ENCODE measurements around the gene KRT80. TPM values are rescaled to one million over a fixed set of nuclear protein-coding genes. Genes with fewer than 3 reads are reported as not detected.

KRT80 gene
- total RNA-seq, 1 donor: under 0.01 TPM

DNA sequence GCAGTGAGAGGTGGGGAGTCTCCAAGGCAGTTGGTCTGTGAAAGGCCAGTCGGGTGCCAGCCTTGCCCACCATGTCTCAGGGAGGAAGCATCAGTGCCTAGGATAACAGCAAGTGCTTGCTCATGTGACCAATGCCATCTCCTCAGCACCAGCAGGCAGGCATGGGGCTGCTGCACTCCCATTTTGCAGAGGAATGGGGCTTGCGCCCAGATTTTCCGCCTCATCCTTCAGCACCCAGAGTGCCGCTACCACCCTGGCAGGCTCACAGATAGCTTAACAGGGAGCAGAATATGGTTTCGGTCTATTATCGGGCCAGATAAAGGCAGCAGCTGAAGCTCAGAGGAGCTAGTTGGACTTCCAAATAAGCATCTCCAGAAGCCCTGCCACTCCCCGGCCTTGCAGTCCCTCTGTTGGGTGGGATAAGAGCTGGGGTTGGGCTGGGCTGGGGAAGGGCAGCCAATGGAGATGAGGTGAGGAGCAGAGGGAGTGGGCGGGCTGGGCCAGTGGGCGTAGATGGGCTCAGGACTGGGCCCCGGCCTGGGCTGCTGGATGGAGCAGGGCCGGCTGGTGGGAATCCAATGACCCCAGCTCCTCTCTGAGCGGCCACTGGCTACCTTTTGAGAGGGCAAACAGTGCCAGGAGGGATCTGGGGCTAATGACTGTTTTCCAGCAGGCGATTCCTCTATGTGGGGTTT is 8.4 kb upstream of the KRT80 start:
- DNase-seq (ENCODE audit: low read depth in 2 of 3, low spot score in 2 of 3): no peak

GRCh38 chr12:52199294-52199919 is 7.6 kb upstream of the KRT80 start:
- no peak for DNase-seq (ENCODE audit: low read depth in 2 of 3, low spot score in 2 of 3)

GRCh38 chr12:52198454-52199215 is 6.8 kb upstream of the KRT80 start:
- peak in 1 of 3 donors; percentile 61 for DNase-seq (ENCODE audit: low read depth in 2 of 3, low spot score in 2 of 3)

GRCh38 chr12:52197371-52198231 is 5.8 kb upstream of the KRT80 start:
- DNase-seq (ENCODE audit: low read depth in 2 of 3, low spot score in 2 of 3): peak in 2 of 3 donors; percentile 26 to 28

- no peak for DNase-seq (ENCODE audit: low read depth in 2 of 3, low spot score in 2 of 3)
Measured at GRCh38 chr12:52195065-52195730, 3.4 kb upstream of the KRT80 start.

GRCh38 chr12:52193991-52194390 is 2.2 kb upstream of the KRT80 start:
- DNase-seq (ENCODE audit: low read depth in 2 of 3, low spot score in 2 of 3): peak in 2 of 3 donors; percentile 45 to 66

DNA sequence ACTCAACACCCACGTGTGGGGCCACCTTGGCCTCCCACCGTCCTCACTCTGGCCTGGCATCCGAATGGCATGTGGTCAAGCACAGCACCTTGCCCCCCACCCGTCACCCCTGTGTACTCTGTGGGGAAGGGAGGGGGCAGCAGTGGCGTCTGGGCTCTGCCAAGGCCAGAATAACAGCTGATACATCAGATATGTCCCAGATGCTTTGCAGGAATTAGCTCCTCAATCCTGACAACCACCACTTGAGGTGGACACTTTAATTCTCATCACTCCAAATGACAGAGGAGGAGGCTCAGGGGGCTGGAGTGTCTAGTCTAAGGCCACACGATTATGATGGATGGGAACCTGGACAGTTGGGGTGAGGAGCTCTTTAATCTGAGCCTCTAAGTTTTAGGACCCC is 1.7 kb upstream of the KRT80 start:
- DNase-seq (ENCODE audit: low read depth in 2 of 3, low spot score in 2 of 3): no peak

DNA sequence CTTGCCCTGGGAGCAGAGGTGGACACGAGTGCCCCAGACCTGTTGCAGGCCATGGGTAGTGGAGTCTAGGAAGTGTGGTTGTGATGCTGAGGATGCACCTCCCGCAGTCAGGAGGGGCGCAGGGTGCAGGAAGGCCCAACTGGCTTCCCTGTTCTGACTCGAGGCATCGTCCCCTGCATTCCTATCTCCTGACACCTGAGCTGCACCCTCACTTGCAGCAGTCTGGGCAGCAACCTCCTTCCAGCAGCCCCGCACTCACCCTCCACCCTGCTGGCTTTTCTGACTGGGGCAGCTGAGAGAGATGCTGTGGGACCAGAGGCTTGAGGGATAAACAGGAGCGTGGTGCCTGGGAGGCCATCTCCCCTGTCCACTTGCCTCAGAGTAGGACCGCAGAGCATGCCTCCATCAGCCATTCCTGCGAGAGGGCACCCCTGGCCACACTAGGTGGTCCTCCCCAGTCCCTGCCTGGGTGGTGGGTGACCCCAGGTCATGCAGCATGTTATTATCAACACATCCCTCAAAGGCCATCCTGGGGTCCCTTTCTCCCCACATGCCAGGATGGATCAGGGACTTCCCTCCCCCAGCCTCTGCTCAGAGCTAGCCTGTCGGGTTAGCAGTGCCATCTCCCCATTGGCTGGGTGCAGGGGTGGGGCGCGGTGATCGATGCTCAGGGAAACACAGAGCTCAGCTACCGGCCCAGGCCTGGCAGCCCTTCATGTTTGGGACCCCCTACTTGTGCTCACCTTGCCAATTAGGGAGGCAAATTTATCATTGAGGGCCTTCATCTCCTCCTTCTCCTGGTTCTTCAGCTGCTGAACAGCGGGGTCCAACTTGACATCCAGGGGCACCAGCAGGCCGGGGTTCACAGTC is 719 bp downstream of the KRT80 start:
- no peak for DNase-seq (ENCODE audit: low read depth in 2 of 3, low spot score in 2 of 3)

DNA sequence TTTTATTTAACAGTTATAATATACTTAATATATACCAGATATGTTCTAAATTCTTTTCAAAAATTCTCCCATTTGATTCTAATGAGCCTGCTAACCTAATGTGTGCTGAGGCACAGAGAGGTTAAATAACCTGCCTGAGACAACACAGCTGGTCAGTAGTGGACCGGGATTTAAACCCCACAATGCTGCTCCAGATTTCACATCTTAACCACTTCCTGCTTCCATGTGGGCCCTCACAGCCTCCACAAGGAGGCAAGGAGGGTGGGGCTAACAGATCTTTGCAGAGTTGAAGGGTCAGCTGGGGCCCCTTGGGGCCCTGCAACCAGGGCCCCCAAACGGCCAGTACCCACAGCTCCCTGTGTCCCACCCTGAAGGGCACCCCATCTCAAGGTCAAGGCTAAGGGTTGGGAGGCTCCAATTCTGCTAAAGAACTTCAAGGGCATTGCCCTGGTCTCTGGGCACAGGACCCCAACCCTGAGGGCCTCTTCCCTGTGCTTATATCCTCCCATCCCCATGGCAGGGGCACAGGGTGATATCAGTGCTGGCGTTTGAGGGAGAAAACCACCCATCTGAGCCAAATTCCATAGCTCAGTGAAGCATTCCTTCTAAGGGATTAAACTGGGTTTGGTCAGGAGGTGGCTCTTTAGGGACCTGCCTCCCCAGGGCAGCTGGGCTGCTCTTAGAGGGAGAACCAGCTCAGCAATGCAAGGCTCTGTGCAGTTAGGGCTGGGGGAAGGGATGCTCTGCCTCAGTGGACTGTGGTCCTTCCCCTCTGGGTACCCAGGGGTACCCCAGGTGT is 2.2 kb downstream of the KRT80 start:
- no peak for DNase-seq (ENCODE audit: low read depth in 2 of 3, low spot score in 2 of 3)

DNA sequence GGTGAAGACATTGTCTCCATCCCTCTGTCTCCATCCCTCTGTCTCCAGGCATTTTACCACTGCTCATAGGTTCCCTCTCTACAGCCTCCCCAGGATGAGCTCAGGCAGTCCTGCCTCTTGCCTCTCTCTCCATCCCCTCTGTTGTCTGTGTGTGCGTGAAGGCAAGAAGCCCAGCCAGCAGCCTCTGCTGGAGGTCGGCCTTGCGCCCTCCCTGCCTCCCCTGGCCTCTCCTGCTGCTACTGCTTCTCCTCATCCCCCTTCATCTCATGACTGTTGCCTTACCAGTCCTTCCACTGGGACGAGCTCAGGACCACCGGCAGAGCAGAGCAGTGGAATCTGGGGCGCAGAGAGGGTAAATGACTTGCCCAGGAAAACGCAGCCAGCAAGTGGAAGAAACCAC is 3.2 kb downstream of the KRT80 start:
- DNase-seq (ENCODE audit: low read depth in 2 of 3, low spot score in 2 of 3): no peak

DNA sequence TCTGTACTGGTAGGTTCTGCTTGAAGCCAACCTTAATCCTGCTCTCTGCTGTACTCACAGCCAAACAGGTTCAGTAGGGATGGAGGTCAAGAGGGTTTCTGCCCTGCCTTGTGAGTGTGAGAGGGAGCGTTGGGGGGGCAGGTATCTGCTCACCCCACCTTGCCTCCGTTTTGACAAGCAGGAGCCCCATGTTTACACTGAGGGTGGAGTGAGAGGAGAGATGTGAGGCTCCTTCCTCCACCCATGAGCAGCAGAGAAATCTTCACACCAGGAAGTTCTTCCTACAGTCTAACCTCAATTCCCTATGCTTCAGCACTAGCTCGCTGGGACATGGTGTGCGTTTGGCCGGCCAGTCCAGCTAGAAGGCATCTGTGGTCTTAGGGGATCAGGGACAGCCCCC is 4.2 kb downstream of the KRT80 start:
- DNase-seq (ENCODE audit: low read depth in 2 of 3, low spot score in 2 of 3): no peak

- DNase-seq (ENCODE audit: low read depth in 2 of 3, low spot score in 2 of 3): no peak
Measured at GRCh38 chr12:52187206-52187605, 4.6 kb downstream of the KRT80 start.

GRCh38 chr12:52186118-52186840 is 5.5 kb downstream of the KRT80 start:
- no peak for DNase-seq (ENCODE audit: low read depth in 2 of 3, low spot score in 2 of 3)

GRCh38 chr12:52185400-52185967 is 6.3 kb downstream of the KRT80 start:
- DNase-seq (ENCODE audit: low read depth in 2 of 3, low spot score in 2 of 3): no peak

- peak in 1 of 3 donors; percentile 19 for DNase-seq (ENCODE audit: low read depth in 2 of 3, low spot score in 2 of 3)
Measured at GRCh38 chr12:52184813-52185212, 7.0 kb downstream of the KRT80 start.

GRCh38 chr12:52183971-52184370 is 7.8 kb downstream of the KRT80 start:
- DNase-seq (ENCODE audit: low read depth in 2 of 3, low spot score in 2 of 3): no peak

GRCh38 chr12:52183544-52183910 is 8.3 kb downstream of the KRT80 start:
- no peak for DNase-seq (ENCODE audit: low read depth in 2 of 3, low spot score in 2 of 3)
